ENCODE results near the gene RBM41.
"Not testable (repeated sequence)": the region's sequence is repeated elsewhere in the genome, so short reads cannot be mapped to it uniquely, and the experiment has no call there.

Gene RBM41

GRCh38 chrX:107118322-107119147 lies at the start of gene RBM41:
RBM41 (minus strand) TSS chrX:107118822; CDS start chrX:107118773, 49 bp downstream.
- peak; percentile 89 for DNase-seq

- peak; percentile 63 for DNase-seq
Observed at GRCh38 chrX:107168257-107168656, 49.6 kb upstream of the RBM41 start.

GRCh38 chrX:107167163-107167921 lies 48.7 kb upstream of the RBM41 start:
- no peak for DNase-seq

- DNase-seq = not testable (repeated sequence)
Observed at GRCh38 chrX:107157618-107158017, 39.0 kb upstream of the RBM41 start.

GRCh38 chrX:107155621-107156430 lies 37.2 kb upstream of the RBM41 start:
- not testable (repeated sequence) for DNase-seq

GRCh38 chrX:107154787-107155620 lies 36.4 kb upstream of the RBM41 start:
- DNase-seq = peak; percentile 65

GRCh38 chrX:107153005-107153404 lies 34.4 kb upstream of the RBM41 start:
- peak; percentile 72 for DNase-seq

- DNase-seq = peak; percentile 2
Observed at GRCh38 chrX:107146670-107147069, 28.0 kb upstream of the RBM41 start.

GRCh38 chrX:107135965-107136307 lies 17.3 kb upstream of the RBM41 start:
- DNase-seq = no peak

GRCh38 chrX:107135049-107135964 lies 16.7 kb upstream of the RBM41 start:
- DNase-seq = peak; percentile 67

- DNase-seq = no peak
Observed at GRCh38 chrX:107123750-107124149, 5.1 kb upstream of the RBM41 start.

- DNase-seq = no peak
Observed at GRCh38 chrX:107119283-107119682, 661 bp upstream of the RBM41 start.

GRCh38 chrX:107117993-107118321 lies 665 bp downstream of the RBM41 start:
- DNase-seq = peak; percentile 51

GRCh38 chrX:107107459-107107858 lies 11.2 kb downstream of the RBM41 start:
- DNase-seq = peak; percentile 3

- no peak for DNase-seq
Observed at GRCh38 chrX:107102980-107103379, 15.6 kb downstream of the RBM41 start.

- DNase-seq = no peak
Observed at GRCh38 chrX:107076158-107076557, 42.5 kb downstream of the RBM41 start.

- not testable (repeated sequence) for DNase-seq
Observed at GRCh38 chrX:107057731-107058130, 60.9 kb downstream of the RBM41 start.

GRCh38 chrX:107054978-107055377 lies 63.6 kb downstream of the RBM41 start:
- DNase-seq = no peak

- DNase-seq = no peak
Observed at GRCh38 chrX:107050195-107050709, 68.4 kb downstream of the RBM41 start.

GRCh38 chrX:107047622-107048021 lies 71.0 kb downstream of the RBM41 start:
- DNase-seq = no peak

- no peak for DNase-seq
Observed at GRCh38 chrX:107029752-107030151, 88.9 kb downstream of the RBM41 start.

Measured in OCI-M1 (cell line).